Common myeloid progenitor, CD34-positive (primary cell): Measurements from ENCODE around the gene CAB39.

Experiments used
- CTCF ChIA-PET: fragments of 350-600 bp; sonication (Branson Sonifier 250); formaldehyde crosslinking; loops from one replicate; lab custom pipeline; 2021; ENCODE audit warnings: antibody characterized with exemption; lab: Charles Lee
- POLR2A ChIA-PET: fragments of 350-600 bp; sonication (Branson Sonifier 250); formaldehyde crosslinking; loops from one replicate; lab custom pipeline; 2021; ENCODE audit warnings: antibody characterized with exemption; lab: Charles Lee
- DNase-seq, 3 donors: peaks; one replicate each; pipeline versions ENCODE4 v3.0.0 to v3.0.0-alpha.2; 2013
- H3K27ac ChIP-seq, 2 experiments: 1 replicate in 1 of 2; 2 replicates in 1 of 2; pipeline ENCODE4 v1.7.0; 2013; ENCODE audit warnings: inconsistent platforms in 2 of 2, low read length in 2 of 2, mild to moderate bottlenecking in 2 of 2, low read depth in 1 of 2, moderate library complexity in 1 of 2; ENCODE audit not compliant: severe bottlenecking in 2 of 2, insufficient read depth in 1 of 2, poor library complexity in 1 of 2
- H3K27me3 ChIP-seq, 5 experiments: replicated peaks in 2 of 5; 1 replicate in 3 of 5; 2 replicates in 2 of 5; pipeline versions ENCODE4 v1.6.1 to v1.7.0; 2013; ENCODE audit warnings: low read length in 4 of 5, mild to moderate bottlenecking in 2 of 5, moderate library complexity in 2 of 5, inconsistent platforms in 1 of 5; ENCODE audit not compliant: insufficient read depth in 5 of 5, control insufficient read depth in 4 of 5
- H3K36me3 ChIP-seq, 4 experiments: 1 replicate in 2 of 4; 2 replicates in 2 of 4; pipeline versions ENCODE4 v1.6.1 to v1.7.0; 2013; ENCODE audit warnings: low read length in 3 of 4, control low read depth in 1 of 4, mild to moderate bottlenecking in 1 of 4; ENCODE audit not compliant: control insufficient read depth in 4 of 4, insufficient read depth in 4 of 4
- H3K4me1 ChIP-seq, 4 experiments: 1 replicate in 3 of 4; 2 replicates in 1 of 4; pipeline versions ENCODE4 v1.6.1 to v1.7.1; 2013; ENCODE audit warnings: low read length in 3 of 4, mild to moderate bottlenecking in 3 of 4, control low read depth in 1 of 4, inconsistent platforms in 1 of 4, moderate library complexity in 1 of 4; ENCODE audit not compliant: control insufficient read depth in 4 of 4, insufficient read depth in 4 of 4; ENCODE audit errors: control extremely low read depth in 1 of 4
- H3K4me3 ChIP-seq, 7 experiments: 1 replicate in 4 of 7; 2 replicates in 3 of 7; pipeline versions ENCODE4 v1.5.1 to v1.7.0; 2013; ENCODE audit warnings: mild to moderate bottlenecking in 7 of 7, low read length in 6 of 7, moderate library complexity in 6 of 7, inconsistent platforms in 2 of 7, low read depth in 2 of 7, control low read depth in 1 of 7; ENCODE audit not compliant: insufficient read depth in 4 of 7, control insufficient read depth in 1 of 7; ENCODE audit errors: extremely low read depth in 1 of 7
- H3K9me3 ChIP-seq, 5 experiments: 1 replicate in 4 of 5; 2 replicates in 1 of 5; pipeline versions ENCODE4 v1.6.1 to v1.7.1; 2013; ENCODE audit warnings: low read length in 4 of 5, mild to moderate bottlenecking in 2 of 5, inconsistent platforms in 1 of 5, low read depth in 1 of 5, moderate library complexity in 1 of 5; ENCODE audit not compliant: control insufficient read depth in 4 of 5, insufficient read depth in 2 of 5; ENCODE audit errors: control extremely low read depth in 1 of 5
- WGBS: methylation state at CpG from one replicate; pipeline ENCODE4 v1.1.5; 2013; ENCODE audit not compliant: insufficient coverage; 5-methylcytosine and 5-hydroxymethylcytosine counted together

Gene CAB39

DNA sequence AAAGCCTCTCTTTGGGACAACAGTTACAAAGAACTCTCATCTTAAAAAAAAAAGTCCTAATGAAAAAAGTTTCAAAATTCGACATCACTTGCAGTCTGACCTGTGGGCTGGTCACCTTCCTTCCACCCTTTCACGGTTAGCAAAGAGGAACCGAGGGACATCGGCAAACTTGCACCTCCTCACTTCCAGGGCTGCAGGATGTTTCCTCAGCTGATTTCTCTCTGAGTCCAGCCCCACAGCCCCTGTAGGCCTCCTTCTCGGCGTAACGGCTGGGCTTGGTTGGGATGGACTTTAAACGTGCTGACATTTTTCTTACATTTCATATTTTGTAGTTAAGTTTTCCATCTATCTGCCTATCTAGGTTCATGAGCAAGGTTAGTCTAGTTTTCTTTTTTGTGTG is 5.7 kb upstream of the CAB39 start:
- no peak for DNase-seq
- Histone ChIP-seq H3K36me3 (no peaks in the 10 kb centered on the region), H3K4me1 (peaks cover 6 to 12% (median 10%) of the 10 kb centered on the region in 4 experiments), H3K27me3 (no peaks in the 10 kb centered on the region), H3K27ac (no peak overlapping the region), H3K4me3 (no peak overlapping the region), H3K9me3 (peaks cover 0 to 3% (median 0%) of the 10 kb centered on the region in 5 experiments)
- ChIA-PET POLR2A (no interaction called here), CTCF (interaction anchor here (1.1 to 2.8 kb wide), 3 partner anchors 11 to 20 kb away, joined by 3 to 5 read pairs (median 4); no protein-coding TSS in a partner anchor)
- 53% methylated on average over 3 of the region's 8 CpGs for WGBS

DNA sequence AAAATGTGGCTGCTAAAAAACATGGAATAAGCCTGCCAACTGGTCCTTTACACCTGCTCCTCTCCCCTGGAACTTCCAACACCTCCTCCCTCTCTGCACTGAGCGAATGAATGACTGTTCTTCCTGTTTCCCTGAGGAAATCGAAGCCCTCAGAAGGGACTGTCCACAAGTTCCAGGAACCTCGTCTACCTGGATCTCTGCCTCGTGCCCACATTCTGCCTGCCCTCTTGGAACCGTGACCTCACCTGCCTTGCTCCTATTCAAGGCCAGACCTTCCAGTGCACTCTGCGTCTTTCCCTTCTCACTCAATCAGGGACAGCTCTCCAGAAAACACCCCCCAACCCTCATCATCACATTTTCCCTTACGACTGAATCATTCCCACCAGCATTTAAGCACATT is 4.4 kb upstream of the CAB39 start:
- no peaks in the 10 kb centered on the region for H3K27me3 ChIP-seq
- H3K4me1 ChIP-seq = peaks cover 6 to 16% (median 15%) of the 10 kb centered on the region in 4 experiments
- ChIA-PET POLR2A (no interaction called here), CTCF (interaction anchor here (1.6 to 2.8 kb wide), 2 partner anchors 12 to 21 kb away, joined by 3 to 5 read pairs; no protein-coding TSS in a partner anchor)
- 89% methylated on average over 6 of the region's 7 CpGs for WGBS
- H3K4me3 ChIP-seq = no peak overlapping the region
- no peaks in the 10 kb centered on the region for H3K9me3 ChIP-seq
- H3K36me3 ChIP-seq = no peaks in the 10 kb centered on the region
- DNase-seq = no peak
- H3K27ac ChIP-seq = no peak overlapping the region

- peaks cover 0 to 3% (median 0%) of the 10 kb centered on the region in 4 experiments for H3K36me3 ChIP-seq
- no peaks in the 10 kb centered on the region for H3K9me3 ChIP-seq
- H3K4me3 ChIP-seq = peak overlapping the region in 1 of 7 experiments; percentile 4
- ChIA-PET CTCF (no interaction called here), POLR2A (no interaction called here)
- no peaks in the 10 kb centered on the region for H3K27me3 ChIP-seq
- peak overlapping the region in 1 of 2 experiments; percentile 70 for H3K27ac ChIP-seq
- peak; percentile 25 to 74 (median 65) for DNase-seq
- H3K4me1 ChIP-seq = peaks cover 25 to 36% (median 33%) of the 10 kb centered on the region in 4 experiments
- WGBS = 70% methylated on average over 11 of the region's 11 CpGs
These were observed 1.4 kb upstream of the CAB39 start for GRCh38 chr2:230711224-230711623.

GRCh38 chr2:230713331-230714135 is 891 bp downstream of the CAB39 start:
- peaks cover 0 to 3% (median 0%) of the 10 kb centered on the region in 4 experiments for H3K36me3 ChIP-seq
- H3K27ac ChIP-seq = peak overlapping the region; percentile 75 to 89
- H3K4me3 ChIP-seq = peak overlapping the region; percentile 83 to 96 (median 90)
- POLR2A ChIA-PET = interaction anchor here (0.6 kb wide), 1 partner anchor 24 kb away, joined by 3 read pairs; no protein-coding TSS in a partner anchor
- CTCF ChIA-PET = interaction anchor here (0.6 to 2.2 kb wide), 19 partner anchors 10 to 993 kb away, joined by 3 to 9 read pairs (median 4); no protein-coding TSS in a partner anchor
- peaks cover 27 to 50% (median 35%) of the 10 kb centered on the region in 4 experiments for H3K4me1 ChIP-seq
- WGBS = 0% methylated on average over 55 of the region's 62 CpGs
- no peaks in the 10 kb centered on the region for H3K9me3 ChIP-seq
- no peaks in the 10 kb centered on the region for H3K27me3 ChIP-seq
- DNase-seq = peak; percentile 53 to 86 (median 77)

DNA sequence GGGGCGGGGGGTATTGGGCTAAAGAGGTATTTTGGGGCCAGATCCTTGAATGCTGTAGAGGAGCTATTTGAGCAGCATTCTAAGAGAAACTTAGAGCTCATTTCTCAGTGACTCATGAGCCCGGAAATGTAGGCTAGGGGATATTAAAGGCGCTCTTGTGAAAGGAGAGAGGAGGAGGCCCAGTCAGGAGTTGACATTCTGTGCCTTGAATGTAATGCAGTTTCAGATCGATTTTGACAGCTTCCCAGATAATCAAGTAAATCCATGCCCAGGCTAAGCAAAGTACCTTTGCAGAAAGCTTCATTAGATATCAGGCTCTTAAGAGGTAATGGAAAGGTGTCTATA is 1.5 kb downstream of the CAB39 start:
- DNase-seq = peak; percentile 52 to 79 (median 72)
- ChIA-PET POLR2A (interaction anchor here (0.6 to 0.9 kb wide), 2 partner anchors 23 to 55 kb away, joined by 3 read pairs; no protein-coding TSS in a partner anchor), CTCF (interaction anchor here (0.6 to 1.8 kb wide), 18 partner anchors 9 to 993 kb away, joined by 3 to 9 read pairs (median 4); no protein-coding TSS in a partner anchor)
- Histone ChIP-seq H3K27me3 (no peaks in the 10 kb centered on the region), H3K4me1 (peaks cover 27 to 52% (median 35%) of the 10 kb centered on the region in 4 experiments), H3K36me3 (peaks cover 0 to 3% (median 0%) of the 10 kb centered on the region in 4 experiments), H3K4me3 (peak overlapping the region; percentile 83 to 96 (median 90)), H3K9me3 (no peaks in the 10 kb centered on the region), H3K27ac (peak overlapping the region; percentile 75 to 89)
- WGBS = 6% methylated on average over 3 of the region's 4 CpGs

- H3K36me3 ChIP-seq = peaks cover 0 to 3% (median 0%) of the 10 kb centered on the region in 4 experiments
- H3K27ac ChIP-seq = no peak overlapping the region
- peaks cover 30 to 52% (median 36%) of the 10 kb centered on the region in 4 experiments for H3K4me1 ChIP-seq
- ChIA-PET POLR2A (interaction anchor here (0.9 kb wide), 1 partner anchor 56 kb away, joined by 3 read pairs; no protein-coding TSS in a partner anchor), CTCF (interaction anchor here (1.1 to 1.7 kb wide), 6 partner anchors 35 to 992 kb away, joined by 3 to 6 read pairs (median 4); no protein-coding TSS in a partner anchor)
- 87% methylated on average over 3 of the region's 3 CpGs for WGBS
- peak overlapping the region in 2 of 7 experiments; percentile 87 to 96 for H3K4me3 ChIP-seq
- H3K27me3 ChIP-seq = no peaks in the 10 kb centered on the region
- peak in 1 of 3 donors; percentile 50 for DNase-seq
- no peaks in the 10 kb centered on the region for H3K9me3 ChIP-seq
These were observed 2.6 kb downstream of the CAB39 start for GRCh38 chr2:230715201-230715600.
